ENCODE results near the gene NDUFC1. TPM values are rescaled to one million over a fixed set of nuclear protein-coding genes. Genes with fewer than 3 reads are reported as not detected.
"Not testable (repeated sequence)": the region's sequence is repeated elsewhere in the genome, so short reads cannot be mapped to it uniquely, and the experiment has no call there.

The NDUFC1 gene
- total RNA-seq (2014; rRNA removed; shearing (Covaris generic); ENCODE audit: low replicate concordance): 90.1 and 98.2 TPM in 2 replicates

DNA sequence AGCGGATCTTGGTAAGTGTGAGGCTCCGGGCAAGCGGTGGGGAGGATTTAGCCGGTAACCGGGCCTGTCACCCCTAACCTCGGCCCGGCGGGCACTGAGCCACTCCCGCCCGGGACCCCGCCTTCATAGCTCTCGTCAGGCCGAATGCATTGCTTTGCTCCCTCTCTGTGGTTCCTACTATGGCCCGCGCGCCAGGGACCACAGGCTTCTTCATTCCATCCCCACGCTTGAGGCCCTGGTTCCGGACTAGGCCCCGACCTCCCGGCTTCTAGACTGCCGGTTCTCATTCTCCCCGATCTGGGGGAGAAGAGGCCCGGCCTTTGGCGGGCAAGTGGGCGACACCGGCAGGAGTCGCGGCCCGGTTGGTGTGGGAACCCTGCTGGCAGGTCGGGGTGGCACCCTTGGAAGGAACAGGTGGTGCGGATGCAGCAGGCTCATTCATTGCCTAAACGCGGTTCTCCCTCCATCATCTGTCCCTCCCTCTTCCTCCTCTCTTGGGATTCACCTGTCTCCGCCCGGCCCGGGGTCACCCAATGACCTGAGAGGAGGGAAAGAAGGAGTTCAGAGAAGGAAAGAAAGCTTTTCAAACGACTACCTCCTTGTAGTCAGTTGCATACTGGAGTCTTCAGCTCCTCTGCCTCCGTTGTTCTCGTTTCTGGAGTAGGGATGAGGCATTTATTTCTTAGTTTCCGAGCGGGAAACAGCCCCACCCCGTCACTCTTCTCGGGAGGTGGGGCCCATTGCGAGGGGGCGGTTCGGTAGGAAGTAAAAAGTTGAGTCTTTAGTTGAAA lies at the start of gene NDUFC1:
Gene NDUFC1, minus strand, starts transcription at position 657 of the 791 bp plus-strand sequence. CDS start 6,679 bp downstream, outside the sequence.
- DNase-seq: peak; percentile 44
- Histone ChIP-seq H3K27me3 (no peaks in the 10 kb centered on the region), H3K36me3 (peaks cover 22% of the 10 kb centered on the region), H3K4me3 (peak within 1 kb of the TSS; percentile 79), H3K9me3 (no peaks in the 10 kb centered on the region)

DNA sequence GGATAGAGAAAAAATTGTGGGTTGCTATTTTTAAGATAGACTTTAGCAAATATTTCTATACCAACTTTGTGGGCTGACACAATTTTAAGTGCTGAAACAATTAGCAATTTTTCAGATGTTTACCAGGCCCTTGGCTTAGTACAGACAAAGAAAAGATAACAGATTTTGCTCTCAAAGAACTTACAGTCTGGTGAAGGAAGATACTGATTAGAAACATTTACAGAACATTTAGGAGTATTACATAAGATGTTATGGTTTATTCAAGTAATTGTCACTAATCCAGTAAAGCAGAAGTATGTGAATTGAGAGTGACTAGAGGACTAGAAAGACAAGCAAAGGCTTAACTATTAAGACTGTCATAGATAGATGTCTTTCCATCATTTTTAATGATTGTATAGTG lies 35.3 kb upstream of the NDUFC1 start:
- no peak for DNase-seq
- Histone ChIP-seq H3K27me3 (no peaks in the 10 kb centered on the region), H3K36me3 (peaks cover 30% of the 10 kb centered on the region), H3K9me3 (no peaks in the 10 kb centered on the region), H3K4me3 (no peak overlapping the region)

DNA sequence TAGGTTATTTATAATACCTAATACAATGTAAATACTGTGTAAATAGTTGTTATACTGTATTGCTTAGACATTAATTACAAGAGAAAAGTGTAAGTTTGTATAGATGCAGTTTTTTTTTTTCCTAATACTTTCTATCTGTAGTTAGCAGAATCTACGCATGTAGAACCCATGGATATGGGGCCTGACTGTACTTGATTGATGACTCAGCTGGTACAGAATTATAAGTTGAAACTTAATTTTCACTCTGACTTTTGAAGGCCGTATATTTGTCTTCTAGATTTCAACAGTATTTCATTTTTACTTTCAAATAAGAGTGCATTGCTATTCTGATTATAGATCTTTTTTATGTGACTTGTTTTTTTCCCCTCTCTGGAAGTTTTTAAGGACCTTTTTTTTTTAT lies 30.8 kb upstream of the NDUFC1 start:
- no peaks in the 10 kb centered on the region for H3K9me3 ChIP-seq
- no peaks in the 10 kb centered on the region for H3K27me3 ChIP-seq
- H3K4me3 ChIP-seq: no peak overlapping the region
- DNase-seq: no peak
- H3K36me3 ChIP-seq: peaks cover 20% of the 10 kb centered on the region

DNA sequence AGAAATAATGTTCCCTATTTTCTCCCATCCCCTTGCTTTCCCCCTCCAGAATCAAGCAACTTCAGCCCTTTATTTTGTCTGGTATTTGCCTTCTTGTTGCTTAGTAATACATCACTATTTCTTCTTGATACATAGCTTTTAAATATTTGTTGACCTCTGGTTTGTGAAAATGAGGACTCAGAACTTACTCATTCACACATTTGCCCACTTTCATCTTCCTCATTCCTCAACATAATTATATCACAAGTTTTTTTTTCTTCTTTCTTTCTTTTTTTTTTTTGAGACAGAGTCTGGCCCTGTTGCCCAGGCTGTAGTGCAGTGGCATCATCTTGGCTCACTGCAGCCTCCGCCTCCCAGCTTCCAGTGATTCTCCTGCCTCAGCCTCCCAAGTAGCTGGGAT lies 28.9 kb upstream of the NDUFC1 start:
- no peak overlapping the region for H3K4me3 ChIP-seq
- no peak for DNase-seq
- H3K36me3 ChIP-seq: peaks cover 16% of the 10 kb centered on the region

DNA sequence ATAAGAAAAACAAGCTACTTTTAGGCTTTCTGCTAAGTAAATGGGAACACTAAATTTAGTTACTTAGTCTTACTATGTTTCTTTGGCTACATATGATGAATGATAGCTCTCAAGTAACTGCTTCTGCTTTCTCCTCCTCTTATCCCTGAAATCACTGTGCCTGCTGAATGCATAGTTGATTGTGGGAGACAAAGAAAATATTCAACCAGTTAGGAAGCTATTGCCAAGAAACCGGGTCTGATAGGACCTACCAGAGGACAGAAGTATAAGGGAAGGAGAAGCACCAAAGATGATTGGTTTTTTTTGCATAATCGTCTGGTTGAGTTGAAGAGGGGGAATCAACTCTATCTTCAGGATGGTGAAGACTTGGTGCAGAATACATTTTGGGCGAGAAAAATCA lies 28.0 kb upstream of the NDUFC1 start:
- DNase-seq: no peak
- H3K4me3 ChIP-seq: no peak overlapping the region

More for the DNA sequence above, 28.9 kb upstream of the NDUFC1 start:
- no peaks in the 10 kb centered on the region for H3K27me3 ChIP-seq
- no peaks in the 10 kb centered on the region for H3K9me3 ChIP-seq

DNA sequence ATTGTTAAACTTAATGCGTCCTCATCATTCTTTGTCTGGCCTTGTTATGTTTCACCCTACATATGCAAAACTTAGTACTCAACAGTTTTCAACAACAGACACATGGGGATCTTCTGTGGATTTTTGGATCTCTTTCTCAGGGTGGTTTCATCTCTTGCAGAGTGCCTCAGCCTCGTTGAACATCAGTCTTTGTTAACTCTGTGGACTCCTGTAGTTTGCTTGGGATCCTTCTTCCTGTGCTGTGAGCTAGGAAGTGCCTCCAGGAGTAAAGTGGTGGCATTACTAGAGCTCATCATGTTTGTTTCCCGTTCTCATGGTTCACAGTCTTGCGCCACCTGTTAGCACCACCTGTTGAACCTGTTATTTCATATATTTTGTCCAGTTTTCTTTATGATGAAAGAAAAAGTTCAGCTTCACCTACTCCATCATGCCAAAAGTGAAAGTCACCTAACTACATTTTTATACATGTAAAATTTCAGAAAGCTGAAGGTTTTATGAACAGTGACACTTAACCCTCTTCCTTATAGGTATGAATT lies 27.5 kb upstream of the NDUFC1 start:
- no peaks in the 10 kb centered on the region for H3K27me3 ChIP-seq
- H3K36me3 ChIP-seq: peaks cover 15% of the 10 kb centered on the region
- no peak overlapping the region for H3K4me3 ChIP-seq
- H3K9me3 ChIP-seq: no peaks in the 10 kb centered on the region
- DNase-seq: no peak

More for the DNA sequence above, 28.0 kb upstream of the NDUFC1 start:
- Histone ChIP-seq H3K36me3 (peaks cover 16% of the 10 kb centered on the region), H3K27me3 (no peaks in the 10 kb centered on the region), H3K9me3 (no peaks in the 10 kb centered on the region)

DNA sequence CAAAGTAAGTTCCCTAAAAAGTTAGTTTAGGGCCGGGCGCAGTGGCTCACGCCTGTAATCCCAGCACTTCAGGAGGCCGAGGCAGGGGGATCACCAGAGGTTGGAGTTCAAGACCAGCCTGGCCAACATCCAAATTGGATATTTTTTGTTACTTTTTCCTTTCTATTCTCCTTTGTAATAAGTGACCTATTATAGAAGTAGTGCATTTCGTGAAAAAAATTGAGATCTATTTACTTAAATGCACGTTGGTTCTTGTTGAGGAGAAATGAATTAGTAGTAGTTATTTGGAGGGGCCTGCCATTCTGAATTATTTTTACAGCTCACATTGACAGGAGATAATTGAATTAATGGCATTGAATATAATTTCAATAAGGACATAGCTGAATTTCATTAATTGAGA lies 22.3 kb upstream of the NDUFC1 start:
- DNase-seq: no peak
- Histone ChIP-seq H3K27me3 (no peaks in the 10 kb centered on the region), H3K4me3 (no peak overlapping the region), H3K9me3 (no peaks in the 10 kb centered on the region), H3K36me3 (peaks cover 6% of the 10 kb centered on the region; the same call in 1 of the 2 replicates)

DNA sequence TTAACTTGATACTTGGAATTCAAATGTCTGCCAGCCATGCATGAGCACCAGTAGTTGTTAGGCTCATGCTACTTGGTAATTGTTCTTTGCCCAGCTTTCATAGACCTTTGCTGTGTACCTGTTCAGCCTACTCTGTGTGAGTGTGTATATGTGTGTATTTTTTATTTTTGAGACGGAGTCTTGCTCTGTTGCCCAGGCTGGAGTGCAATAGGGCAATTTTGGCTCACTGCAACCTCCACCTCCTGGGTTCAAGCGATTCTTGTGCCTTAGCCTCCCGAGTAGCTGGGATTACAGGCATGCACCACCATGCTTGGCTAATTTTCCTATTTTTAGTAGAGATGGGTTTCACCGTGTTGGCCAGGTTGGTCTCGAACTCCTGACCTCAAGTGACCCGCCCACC lies 20.3 kb upstream of the NDUFC1 start:
- not testable (repeated sequence) for H3K27me3 ChIP-seq, DNase-seq, H3K4me3 ChIP-seq, H3K9me3 ChIP-seq, H3K36me3 ChIP-seq

DNA sequence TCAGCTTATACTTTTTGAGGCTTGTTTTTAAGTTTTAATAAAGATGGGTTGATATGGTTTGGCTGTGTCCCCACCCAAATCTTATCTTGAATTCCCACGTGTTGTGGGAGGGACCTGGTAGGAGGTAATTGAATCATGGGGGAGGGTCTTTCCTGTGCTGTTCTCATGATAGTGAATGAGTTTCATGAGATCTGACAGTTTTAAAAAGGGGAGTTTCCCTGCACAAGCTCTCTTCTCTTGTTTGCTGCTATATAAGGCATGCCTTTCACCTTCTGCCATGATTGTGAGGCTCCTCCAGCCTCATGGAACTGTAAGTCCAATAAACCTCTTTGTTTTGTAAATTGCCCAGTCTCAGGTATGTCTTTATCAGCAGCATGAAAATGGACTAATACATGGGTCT lies 19.8 kb upstream of the NDUFC1 start:
- H3K36me3 ChIP-seq, DNase-seq: not testable (repeated sequence)

DNA sequence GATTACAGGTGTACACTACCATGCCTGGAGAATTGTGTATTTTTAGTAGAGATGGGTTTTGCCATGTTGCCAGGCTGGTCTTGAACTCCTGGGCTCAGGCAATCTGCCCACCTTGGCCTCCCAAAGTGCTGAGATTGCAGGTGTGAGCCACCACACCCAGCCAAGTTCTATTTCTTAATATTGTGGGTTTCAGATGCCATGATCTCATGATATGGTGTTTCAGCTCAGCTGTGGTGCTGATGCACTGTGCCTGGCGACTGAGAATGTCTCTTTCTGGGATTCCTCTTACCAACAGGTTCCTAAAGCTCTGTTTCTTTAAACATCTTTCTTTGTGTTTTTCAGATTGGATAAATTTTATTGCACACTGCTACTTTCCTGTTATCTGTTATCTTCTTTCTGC lies 17.3 kb upstream of the NDUFC1 start:
- no peaks in the 10 kb centered on the region for H3K27me3 ChIP-seq
- H3K4me3 ChIP-seq: no peak overlapping the region
- DNase-seq: no peak
- H3K9me3 ChIP-seq: 0 out of 2 replicates have a peak, but pooled peaks cover 3% of the 10 kb centered on the region
- no peaks in the 10 kb centered on the region for H3K36me3 ChIP-seq

More for the DNA sequence above, 19.8 kb upstream of the NDUFC1 start:
- not testable (repeated sequence) for H3K27me3 ChIP-seq, H3K9me3 ChIP-seq, H3K4me3 ChIP-seq

DNA sequence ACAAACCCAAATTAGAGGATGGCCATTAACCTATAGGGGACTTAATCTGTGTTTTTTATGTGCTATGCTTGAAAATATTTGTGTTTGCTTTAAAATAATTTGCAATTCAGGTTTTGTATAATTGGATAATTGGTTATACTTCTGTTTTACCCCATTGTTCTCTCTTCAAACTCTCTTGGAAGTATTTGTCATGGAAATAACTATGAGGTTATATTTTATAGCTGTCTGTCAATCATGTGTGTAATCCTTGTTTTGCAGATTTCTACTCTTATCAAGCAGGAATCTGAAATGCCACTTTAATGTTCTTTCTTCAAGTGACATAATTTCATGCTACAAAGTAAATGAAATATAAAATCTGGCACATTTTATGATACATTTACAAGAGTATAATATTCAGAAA lies 15.4 kb upstream of the NDUFC1 start:
- Histone ChIP-seq H3K9me3 (0 out of 2 replicates have a peak, but pooled peaks cover 3% of the 10 kb centered on the region), H3K36me3 (no peaks in the 10 kb centered on the region; the same call in 1 of the 2 replicates), H3K27me3 (no peaks in the 10 kb centered on the region), H3K4me3 (no peak overlapping the region)
- no peak for DNase-seq

DNA sequence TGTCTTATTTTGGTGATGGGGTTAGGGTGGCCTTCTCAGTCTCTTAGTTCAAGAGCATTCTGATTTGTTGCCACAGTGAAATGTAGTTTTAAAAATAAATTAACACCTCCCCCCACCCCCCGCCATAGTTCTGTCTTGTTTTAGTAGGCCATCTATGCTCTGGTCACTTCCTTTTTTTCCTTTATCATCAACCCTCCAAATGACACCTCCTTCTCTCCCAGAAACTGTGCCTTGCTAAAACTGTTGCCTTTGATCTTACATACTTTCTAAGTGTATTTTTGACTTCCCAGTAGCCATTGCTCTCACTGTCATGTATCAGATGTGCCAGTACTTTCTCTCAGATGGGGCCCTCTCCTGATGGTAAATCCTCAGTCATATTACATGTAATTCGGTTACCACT lies 14.5 kb upstream of the NDUFC1 start:
- no peak for DNase-seq
- no peak overlapping the region for H3K4me3 ChIP-seq
- no peaks in the 10 kb centered on the region for H3K27me3 ChIP-seq
- 0 out of 2 replicates have a peak, but pooled peaks cover 3% of the 10 kb centered on the region for H3K9me3 ChIP-seq
- H3K36me3 ChIP-seq: no peaks in the 10 kb centered on the region; the same call in 1 of the 2 replicates

DNA sequence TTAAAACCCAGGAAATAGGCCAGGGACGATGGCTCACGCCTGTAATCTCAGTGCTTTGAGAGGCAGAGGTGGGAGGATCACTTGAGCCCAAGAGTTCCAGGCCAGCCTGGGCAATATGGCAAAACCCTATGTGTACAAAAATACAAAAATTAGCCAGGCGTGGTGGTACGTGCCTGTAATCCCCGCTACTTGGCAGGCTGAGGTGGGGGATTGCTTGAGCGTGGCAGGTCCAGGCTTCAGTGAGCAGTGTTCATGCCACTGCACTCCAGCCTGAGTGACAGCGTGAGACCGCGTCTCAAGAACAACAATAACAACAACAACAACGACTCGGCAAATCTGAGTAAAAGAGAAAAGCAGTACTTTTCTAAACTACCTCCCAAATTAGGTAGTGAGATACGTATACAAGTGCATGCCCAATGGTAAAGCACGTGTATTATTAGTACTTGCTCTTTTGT lies 13.0 kb upstream of the NDUFC1 start:
- H3K36me3 ChIP-seq: no peaks in the 10 kb centered on the region; the same call in 1 of the 2 replicates
- no peak overlapping the region for H3K4me3 ChIP-seq
- H3K27me3 ChIP-seq: no peaks in the 10 kb centered on the region
- 0 out of 2 replicates have a peak, but pooled peaks cover 3% of the 10 kb centered on the region for H3K9me3 ChIP-seq
- DNase-seq: no peak

DNA sequence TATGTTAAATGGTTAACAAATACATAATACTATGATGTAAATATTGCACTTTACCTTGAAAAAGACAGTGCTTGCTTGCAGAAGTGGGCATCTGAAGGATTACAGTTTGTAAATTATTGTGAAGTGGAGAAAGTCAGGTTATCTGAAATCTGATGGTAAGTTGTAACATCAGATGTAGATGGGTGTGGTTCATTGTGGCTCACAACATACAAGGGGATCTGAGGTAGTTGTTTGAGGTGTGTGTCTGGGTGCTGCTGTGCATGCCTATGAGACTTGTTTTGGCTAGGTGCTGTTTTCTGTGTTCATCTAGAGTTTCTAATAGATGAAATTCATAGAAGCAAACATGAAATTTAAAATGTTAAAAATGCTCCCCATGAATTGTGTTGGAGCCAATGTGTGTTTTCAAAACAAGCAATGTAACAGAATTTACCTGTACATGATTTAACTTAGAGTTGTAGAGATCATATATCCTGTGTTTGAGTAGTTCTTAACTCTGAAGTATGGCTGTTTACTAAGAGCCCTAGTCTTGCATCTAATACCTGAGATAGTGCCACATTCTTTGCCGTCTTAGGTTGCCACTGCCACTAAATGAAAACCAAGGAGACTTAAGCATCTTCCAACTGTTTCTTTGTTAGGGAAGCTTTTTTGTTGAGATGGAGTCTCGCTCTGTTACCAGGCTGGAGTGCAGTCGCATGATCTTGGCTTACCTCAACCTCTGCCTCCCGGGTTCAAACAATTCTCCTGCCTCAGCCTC lies 11.9 kb upstream of the NDUFC1 start:
- DNase-seq: no peak

DNA sequence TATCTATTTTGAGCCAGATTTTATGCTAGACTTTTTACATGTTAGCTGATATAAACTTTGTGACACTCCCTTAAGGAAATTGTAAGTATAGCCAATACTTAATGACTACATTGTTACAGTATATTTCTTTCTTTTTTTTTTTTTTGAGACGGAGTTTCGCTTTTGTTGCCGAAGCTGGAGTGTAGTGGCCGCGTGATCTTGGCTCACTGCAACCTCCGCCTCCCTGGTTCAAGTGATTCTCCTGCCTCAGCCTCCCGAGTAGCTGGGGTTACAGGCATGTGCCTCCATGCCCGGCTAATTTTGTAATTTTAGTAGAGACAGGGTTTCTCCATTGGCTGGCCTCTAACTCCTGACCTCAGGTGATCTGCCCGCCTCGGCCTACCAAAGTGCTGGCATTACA lies 11.1 kb upstream of the NDUFC1 start:
- not testable (repeated sequence) for H3K9me3 ChIP-seq, H3K27me3 ChIP-seq, H3K36me3 ChIP-seq, H3K4me3 ChIP-seq, DNase-seq

More for the DNA sequence above, 11.9 kb upstream of the NDUFC1 start:
- Histone ChIP-seq H3K4me3 (no peak overlapping the region), H3K9me3 (0 out of 2 replicates have a peak, but pooled peaks cover 3% of the 10 kb centered on the region), H3K27me3 (no peaks in the 10 kb centered on the region), H3K36me3 (no peaks in the 10 kb centered on the region; the same call in 1 of the 2 replicates)

DNA sequence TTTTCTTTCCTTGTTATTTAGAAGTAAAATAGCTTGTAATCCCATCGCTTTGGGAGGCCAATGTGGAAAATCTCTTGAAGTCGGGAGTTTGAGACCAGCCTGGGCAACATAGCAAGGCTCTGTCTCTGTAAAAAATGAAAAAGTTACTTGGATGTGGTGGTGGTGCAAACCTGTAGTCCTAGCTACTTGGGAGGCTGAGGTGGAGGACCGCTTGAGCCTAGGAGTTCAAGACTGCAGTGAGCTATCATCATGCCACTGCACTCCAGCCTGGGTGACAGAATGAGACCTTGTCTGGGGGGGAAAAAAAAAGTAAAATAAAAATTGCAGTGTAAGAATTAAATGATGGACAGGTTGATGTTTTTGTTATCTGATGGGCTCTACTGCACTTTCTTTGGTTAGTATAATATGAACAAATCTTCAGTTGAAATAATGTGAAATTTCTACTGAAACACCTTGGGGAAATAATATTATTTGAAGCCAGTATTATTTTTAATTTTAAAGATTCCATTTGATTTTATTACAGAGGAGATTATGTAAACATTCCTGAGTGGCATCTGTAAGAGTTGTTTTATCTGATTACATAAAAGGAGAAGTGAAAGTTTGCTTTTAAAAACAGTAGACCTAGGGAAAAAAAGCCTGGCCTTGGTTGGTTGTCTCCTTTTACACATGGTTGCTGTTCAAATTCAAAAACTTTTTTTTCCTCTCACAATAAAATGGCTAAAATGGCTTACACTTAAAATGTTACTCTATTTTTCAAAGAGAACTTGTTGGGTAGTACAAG lies 10.5 kb upstream of the NDUFC1 start:
- H3K36me3 ChIP-seq: no peaks in the 10 kb centered on the region; the same call in 1 of the 2 replicates
- no peak overlapping the region for H3K4me3 ChIP-seq
- DNase-seq: no peak
- H3K27me3 ChIP-seq: no peaks in the 10 kb centered on the region
- 0 out of 2 replicates have a peak, but pooled peaks cover 3% of the 10 kb centered on the region for H3K9me3 ChIP-seq
